Caki2 (cell line): ENCODE measurements around the gene CCDC33. TPM values are rescaled to one million over a fixed set of nuclear protein-coding genes. Genes with fewer than 3 reads are reported as not detected.

ENCODE experiments used
- DNase-seq: peaks from one replicate; pipeline ENCODE4 v3.0.0-alpha.2; 2015; ENCODE audit warnings: low read depth
- in situ Hi-C: cut with HindIII; loops from 2 replicates; pipeline ENCODE4 v1.10.0; 2016; ENCODE audit warnings: low sequenced_read_pairs, low pct_unique_long_range_greater_than_20kb, mixed read lengths
- total RNA-seq: library from RNA; depleted of rRNA; stranded (reverse); fragments of >200 nt; shearing (Covaris generic); gene quantifications from 2 replicates; pipeline ENCODE4 v1.2.3, GENCODE V29; 2014; ENCODE audit warnings: low replicate concordance

The CCDC33 gene
- total RNA-seq, 1 experiment from 2014 or later: 0.84 TPM

DNA sequence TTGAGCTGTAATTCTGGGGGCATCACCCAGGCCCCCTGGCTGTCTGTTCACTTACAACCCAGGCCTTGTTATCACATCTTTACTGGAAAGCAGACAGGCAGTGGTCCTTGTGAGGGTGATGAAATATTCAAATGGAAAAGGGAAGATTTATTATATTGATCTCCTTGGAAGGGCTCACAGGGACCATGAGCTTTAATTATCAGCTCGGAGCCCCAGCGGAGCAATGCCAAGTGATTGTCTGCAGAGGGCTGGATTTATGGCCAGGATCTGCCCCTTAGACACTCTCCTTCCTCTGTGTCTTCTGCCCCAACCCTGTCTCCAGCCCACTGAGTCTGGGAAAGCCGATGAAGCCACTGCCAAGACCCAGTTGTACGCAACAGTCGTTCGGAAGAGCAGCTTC, 31.9 kb downstream of the CCDC33 start:
- DNase-seq: no peak
- in situ Hi-C loops: no loop called here

DNA sequence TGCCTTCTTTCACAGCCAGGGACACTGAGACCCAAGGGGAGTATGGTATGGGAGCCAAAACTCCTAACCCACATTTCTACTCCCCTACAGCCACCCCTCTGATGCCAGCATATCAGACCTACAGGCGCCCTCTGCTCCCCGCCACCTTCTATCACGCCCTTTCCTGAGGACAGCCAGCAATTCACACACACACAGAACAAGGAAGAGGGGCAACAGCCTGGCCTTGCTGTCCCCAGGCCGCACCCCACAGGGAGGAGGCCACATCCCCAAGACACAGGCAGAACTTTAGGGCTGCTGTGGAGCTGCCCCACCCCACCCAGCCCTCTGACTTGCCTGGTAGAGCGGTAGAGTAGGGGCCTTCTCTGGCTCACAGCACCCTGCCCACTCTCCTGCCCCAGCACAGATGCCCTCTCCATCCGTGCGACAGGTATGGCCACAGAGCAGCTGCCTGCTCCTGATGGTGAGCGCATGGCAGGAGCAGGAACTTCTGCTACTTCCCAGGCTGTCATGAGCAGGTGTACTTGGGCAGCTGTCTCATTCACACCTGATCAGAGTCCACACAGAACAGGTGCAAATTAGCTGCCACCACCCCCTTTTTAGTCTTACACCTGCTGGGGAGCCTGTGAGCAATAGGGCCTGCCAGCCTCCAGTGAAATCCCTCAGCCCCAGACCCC, 33.4 kb downstream of the CCDC33 start:
- in situ Hi-C loops: no loop called here

DNA sequence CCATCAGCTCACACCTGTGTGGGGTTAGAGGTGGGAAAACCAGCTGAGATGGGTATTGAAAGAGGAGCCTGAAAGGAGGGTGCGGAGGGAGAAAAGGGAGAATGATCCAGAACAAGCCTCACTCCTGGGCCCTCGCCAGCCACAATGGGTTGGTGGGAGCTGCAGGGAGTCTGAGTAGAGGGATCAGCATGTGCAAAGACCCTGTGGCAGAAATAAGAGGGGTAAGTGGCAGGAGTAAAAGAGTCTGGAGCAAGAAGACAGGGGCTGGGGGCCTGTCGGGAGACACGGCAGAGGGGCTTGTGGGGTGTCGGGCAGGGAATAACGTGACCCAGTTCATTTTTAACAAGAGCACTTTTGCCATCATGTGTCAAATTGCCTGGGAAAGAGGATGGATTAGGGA, 34.0 kb downstream of the CCDC33 start:
- no peak for DNase-seq
- in situ Hi-C loops: no loop called here

More for the DNA sequence above, 33.4 kb downstream of the CCDC33 start:
- DNase-seq: no peak

DNA sequence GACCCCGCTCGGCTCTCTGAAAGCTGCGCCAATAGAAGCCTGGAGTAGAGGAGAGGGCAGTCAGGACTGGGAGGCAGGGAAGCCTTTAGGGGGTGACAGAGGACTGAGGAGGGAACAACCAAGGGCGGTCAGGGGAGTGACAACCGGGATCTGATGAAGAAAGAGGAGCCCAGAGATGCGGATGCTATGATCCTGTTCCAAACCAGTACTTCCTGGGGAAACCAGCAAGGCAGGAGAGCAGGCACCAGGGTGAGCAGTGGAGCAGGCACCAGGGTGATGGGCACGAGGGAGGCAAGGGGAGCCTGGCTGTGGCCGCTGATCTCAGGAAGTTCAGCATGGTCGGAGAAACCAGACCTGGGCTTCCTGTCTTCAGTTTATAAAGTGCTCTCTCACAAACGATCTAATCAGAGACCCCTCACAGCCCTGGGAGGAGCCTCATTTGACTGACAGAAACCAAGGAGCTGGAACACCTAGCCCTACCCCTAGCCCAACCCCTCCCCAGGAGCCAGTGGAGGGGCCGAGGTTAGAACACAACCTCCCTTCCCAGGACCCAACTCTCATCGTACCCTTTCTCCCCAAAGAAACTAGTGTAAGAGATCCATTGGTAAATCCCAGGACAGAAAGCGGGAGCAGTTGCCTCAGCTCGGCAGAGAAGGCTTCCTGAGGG, 34.9 kb downstream of the CCDC33 start:
- no peak for DNase-seq
- in situ Hi-C loops: no loop called here

DNA sequence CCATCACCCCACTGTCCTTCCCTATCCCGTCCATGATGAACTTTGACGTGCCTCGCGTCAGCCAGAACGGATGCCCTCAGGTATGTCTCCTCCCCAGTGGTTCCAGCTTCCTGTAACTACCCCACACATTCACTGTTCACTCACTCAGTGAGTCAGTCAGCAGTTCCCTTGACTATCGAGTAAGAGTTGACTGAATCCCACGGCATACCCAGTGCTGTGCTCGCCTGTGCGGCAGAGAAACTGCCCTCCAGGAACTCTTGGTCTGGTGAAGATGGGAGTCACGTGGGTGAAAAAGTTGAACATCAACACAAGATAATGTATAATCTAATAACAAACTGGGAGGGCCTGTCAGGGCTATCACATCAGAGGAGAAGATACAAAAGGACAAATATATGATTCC, 36.7 kb downstream of the CCDC33 start:
- in situ Hi-C loops: no loop called here
- DNase-seq: no peak

DNA sequence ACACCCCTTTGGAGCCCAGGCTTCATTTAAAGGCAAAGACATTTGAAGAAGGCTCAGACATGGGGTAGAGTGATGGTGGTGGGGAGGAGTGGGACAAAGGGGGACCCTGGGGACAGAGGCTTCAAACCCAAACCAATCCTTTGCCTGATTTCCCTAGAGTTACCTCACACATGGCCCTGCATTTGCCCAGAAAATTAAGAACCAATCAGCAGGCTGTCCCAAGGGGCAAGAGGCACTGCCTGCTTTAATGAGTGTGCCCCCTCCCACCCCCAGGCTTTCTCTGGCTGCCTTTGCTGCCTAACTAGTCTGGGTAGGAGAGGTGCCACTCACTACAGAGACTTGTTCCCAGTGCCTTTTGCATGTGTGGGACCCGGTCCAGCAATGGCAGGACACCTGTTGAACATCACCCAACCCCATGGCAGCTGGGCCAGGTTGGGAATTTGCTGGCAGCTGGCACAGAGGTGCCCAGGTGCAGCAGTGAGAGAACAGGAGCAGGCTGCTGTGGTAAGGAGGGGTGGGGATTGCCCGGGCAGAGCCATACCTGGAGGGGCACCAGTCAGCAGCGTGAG, 38.4 kb downstream of the CCDC33 start:
- no peak for DNase-seq
- in situ Hi-C loops: no loop called here

DNA sequence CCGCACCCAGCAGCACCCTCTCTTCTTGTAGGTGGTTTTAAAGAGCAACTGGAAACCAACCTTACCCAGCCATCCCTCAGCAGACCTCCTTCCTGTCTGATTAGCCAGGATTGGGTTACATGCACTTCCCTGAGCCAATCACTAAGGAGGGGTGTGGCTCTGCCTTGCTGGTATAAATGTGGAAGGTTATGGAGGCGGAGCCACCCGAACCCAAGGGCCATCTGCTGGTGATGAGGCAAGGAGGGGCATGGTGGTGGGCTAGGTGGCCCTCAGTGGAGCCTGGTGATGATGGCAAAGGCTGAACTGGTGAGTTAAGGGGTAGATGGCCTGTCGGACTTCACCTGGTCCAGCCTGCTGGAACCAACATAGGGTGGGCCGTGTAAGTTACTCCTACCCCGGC, 39.8 kb downstream of the CCDC33 start:
- peak; percentile 23 for DNase-seq
- in situ Hi-C loops: no loop called here

DNA sequence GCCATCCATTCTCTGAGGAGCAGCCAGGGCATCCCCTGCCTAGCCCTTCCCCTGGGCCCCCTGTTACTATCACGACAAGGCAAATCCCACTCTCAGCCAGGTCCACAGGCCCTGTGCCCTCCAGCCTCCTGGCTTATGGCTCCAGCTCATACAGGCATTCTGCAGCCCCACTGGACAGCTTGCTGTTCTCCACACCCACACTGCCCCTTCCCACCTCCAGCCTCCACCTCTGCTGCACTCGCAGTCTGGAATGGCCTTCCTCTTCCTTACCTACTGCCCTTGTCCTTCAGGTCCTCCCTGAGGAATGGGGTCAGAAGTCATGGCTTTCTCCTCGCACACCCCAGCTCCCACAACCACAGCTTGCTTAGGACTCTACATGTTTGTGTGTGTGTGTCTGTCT, 40.4 kb downstream of the CCDC33 start:
- in situ Hi-C loops: no loop called here
- DNase-seq: no peak

DNA sequence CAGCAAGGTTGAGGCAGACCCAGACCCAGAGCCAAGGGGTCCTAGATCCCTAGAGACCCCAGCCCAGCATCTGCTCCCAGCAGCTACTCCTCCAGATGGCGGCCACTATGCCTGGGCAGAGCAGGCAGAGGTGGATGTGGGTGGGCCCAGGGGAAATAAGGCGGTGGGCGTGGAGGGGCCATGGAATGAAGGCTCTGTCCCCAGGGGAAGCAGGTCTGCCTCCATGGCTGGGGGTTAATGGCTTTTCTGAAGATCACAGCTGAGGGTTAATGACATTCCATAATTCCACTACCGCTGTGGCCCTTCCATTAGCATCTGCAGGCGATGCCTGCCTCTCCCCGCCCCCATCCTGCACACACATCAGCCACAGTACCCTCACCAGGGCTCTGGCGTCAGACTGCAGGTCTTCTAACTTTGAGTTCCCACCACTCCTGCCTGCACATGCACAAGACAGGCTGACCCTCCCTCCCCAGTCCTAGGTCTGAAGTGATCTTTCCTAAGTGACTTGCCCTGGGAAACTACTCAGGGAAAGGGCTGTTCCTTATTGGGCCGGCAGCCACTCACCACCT, 41.2 kb downstream of the CCDC33 start:
- in situ Hi-C loops: no loop called here
- DNase-seq: no peak

DNA sequence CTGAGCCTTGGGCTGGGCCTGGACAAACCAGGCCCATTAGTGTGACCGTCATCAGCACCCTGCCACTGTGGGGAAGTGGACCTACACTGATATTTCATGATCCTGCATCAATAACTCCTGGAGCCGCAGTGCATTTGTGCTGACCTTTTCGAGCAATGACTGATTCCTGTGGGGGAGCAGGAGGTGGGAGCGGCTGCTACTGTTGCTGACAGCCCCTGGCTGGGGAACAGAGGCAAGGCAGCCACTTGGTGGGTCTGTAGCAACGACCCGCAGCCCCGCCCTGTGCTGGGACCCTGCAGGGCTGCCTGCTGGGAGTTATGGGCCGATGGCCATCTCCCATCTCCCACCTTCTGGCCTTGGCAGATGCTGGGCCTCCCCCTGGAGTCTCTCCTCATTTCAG, 42.1 kb downstream of the CCDC33 start:
- DNase-seq: no peak
- in situ Hi-C loops: no loop called here

DNA sequence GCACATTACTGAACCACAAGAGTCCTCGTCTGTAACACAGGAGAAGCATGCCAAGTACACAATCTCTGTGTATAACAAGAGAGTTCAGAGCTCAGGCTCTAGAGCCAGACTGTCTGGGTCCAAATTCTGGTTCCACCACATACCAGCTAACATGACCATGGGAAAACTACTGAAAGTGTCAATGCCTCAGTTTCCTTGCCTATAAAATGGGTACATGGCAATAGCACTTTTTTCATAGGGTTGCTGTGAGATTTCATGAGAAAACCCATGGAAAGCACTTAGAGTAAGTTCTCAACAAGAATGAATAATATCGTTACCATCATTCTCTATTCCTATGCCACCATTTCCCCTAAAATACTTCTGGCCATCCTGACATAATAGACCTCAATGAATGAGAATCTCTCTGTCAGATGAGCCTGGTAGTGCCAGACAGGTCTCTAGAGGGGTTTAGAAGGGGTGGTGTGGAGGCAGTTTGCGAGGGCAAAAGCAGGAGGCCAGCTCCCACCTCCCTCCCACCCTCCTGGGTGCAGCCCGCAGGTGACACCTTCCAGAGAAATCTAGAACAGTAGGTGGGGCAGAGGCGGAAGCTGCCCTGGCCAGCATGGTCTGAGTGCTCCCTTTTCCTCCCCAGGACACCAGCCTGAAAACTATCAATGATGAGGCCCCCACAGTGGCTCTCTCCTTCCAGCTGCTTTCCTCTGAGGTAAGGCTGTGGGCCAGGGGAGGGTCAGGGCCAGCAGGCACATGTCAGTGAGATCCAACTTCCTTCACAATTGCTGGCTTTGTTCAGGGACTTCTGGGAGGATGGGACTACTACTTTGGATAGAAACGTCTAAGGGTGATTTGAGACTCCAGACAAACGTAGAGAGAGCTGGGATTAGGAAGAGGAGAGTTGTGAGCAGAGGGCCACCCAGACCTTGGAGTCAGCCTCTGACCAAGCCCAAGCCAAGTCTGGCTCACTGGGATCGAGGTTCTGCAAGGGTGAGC, 45.3 kb downstream of the CCDC33 start:
- in situ Hi-C loops: no loop called here
- no peak for DNase-seq

DNA sequence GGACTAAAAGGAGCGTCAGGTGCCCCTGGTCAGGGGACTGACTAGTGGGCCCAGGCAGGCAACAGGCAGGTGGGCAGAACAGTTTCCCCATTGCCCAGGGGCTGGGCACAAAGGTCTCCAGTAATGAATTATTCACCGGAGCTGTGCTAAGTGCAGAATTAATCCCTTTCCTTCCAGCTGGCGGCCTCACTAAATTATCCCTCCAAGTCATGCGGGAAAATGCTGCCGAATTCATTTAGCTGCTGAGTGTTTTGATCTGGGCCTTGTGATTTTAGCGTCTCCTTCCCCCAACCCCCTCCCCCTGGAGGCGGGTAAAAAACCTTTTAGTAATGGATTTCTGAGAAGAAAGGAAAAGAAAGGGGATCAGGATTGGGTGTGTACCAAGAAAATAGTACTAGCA, 47.2 kb downstream of the CCDC33 start:
- in situ Hi-C loops: no loop called here
- DNase-seq: no peak

DNA sequence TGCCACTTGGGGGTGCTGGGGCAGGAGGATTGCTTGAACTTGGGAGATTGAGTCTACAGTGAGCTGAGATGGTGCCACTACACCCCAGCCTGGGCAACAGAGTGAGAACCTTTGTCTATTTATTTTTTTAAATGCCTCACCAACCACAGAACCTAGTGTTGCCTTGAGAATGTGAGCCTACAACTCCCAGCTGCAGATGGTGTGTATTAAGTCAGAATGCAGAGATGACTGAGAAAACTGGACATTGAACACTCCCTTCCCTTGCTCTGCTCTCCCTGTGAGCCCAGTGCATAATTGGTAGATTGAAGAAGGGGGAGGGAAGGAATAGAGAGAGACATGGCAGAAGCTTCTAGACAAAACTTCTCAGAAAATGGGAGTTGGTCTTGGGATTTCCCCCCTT, 53.5 kb downstream of the CCDC33 start:
- in situ Hi-C loops: no loop called here
- DNase-seq: no peak

DNA sequence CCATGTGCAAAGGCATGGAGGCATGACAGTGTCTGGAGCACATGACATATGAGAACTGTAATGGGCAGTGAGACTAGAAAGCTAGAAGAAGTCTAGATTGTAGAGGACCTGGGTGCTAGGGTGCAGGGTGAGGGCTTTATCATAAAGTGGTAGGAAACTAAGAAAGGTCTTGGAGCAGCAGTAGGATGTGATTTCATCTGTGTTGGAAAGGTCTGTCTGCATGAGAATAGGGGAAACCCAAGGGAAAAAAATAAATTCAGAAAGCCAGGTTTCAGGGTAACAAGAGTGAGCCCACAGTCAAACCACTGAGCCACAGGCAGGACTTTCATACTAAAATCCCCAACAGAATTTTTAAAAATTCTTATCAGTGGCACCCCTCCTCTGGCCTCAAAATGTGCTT, 54.5 kb downstream of the CCDC33 start:
- no peak for DNase-seq
- in situ Hi-C loops: no loop called here

DNA sequence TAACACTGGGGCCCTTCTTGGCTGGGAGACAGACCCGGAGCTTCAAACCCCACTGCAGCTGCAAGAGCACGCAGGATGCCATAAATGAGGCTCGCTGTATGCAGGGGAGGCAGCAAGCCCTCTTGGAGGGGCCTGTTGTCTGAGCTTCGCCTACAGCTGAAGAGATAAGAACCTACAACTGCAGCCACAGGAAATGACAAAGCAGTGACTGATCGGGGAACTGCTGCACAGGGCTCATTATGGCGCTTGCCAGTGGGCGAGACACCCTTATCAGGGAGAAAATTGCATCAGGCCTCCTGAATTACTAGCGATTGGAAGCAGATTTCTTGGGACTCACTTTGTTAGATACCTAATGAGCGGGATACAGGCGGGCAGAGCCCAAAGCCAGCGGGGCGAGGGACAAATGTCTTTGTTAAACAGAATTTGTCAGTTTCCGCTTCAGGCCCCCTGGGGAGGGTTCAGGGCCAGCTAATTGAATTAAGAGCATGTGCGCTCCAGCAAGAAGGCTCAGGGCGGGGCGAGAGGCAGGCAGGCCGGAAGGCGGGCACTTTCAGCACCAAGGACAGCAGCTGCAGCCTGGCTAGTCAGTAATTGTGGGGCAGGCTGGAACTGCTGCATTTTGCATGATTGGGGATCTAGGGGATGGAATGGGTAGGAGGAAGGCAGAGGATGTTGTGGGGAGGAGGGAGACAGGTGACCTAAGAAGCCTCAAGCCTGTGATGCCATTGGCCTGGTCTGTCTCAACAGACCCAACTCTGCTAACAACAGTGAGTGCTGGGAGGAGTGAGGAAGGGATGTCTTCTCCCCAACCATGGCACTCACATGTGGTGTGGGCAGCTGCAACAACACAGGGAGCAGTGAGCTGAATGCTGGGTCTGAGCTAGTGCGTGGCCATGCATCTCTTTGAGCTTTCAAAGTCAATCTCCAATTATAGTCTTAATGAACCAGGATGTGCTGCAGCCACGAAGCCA, 55.3 kb downstream of the CCDC33 start:
- DNase-seq: peak; percentile 61
- in situ Hi-C loops: no loop called here

DNA sequence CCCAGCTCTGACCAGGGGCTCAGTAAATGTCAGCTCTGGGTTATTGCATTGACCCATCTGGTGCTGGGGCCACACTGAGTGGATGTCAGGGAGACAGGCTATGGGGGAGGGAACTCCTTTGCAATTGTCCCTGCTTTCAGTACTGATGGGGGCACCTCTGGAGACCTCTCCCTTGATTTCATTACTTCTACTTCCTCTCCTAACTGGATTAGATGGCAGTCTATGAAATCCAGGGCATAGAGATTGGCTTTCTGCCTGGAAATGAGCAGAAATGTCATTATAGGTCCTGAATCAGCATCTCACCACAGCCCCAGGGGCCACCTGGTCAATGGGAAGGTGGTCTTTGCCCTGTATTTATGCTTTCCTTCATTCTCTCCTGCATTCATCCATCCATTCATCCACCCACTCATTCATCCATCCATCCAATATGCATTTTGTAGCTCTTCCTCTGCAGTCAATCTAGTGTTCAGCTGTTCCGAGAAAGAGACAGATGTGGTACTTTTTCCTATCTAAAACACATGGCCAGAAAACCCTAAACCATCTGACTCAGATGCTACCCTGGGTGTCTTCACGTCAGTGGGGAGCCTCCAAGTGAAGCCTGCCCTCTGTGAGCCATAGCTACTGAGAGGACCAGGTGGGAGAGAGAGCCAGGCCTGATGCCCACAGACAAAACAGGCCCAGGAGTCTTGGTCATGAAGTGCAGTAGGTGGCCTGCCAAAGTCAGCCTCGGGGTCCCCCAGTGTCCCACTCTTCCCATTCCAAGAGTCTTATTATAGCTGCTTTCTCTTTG, 57.1 kb downstream of the CCDC33 start:
- no peak for DNase-seq
- in situ Hi-C loops: no loop called here

DNA sequence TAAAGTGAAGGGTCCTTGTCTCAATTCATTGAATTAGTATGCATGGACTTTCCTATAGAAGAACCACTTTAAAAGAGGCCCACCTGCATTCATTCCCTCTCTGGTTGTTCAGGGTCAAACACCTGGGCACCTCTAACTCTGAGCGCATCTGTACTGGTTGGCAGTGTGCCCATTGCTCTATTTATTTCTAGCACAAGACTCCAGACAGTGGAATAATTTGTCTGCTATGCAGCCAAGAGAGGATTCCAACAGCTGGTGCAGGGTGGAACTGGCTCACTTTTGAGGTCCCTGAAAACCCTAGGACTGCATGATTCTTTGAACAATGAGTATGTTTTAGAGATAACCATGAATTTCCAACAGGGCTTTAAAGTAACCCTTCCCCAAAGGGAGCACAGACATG, 57.9 kb downstream of the CCDC33 start:
- no peak for DNase-seq
- in situ Hi-C loops: no loop called here
